Iris pigment epithelial cell (primary cell): ENCODE measurements around the gene NTRK3.

Experiments
- DNase-seq: peaks from one replicate; pipeline ENCODE4 v3.0.0-alpha.2; 2011; ENCODE audit warnings: low read depth

The NTRK3 gene

DNA sequence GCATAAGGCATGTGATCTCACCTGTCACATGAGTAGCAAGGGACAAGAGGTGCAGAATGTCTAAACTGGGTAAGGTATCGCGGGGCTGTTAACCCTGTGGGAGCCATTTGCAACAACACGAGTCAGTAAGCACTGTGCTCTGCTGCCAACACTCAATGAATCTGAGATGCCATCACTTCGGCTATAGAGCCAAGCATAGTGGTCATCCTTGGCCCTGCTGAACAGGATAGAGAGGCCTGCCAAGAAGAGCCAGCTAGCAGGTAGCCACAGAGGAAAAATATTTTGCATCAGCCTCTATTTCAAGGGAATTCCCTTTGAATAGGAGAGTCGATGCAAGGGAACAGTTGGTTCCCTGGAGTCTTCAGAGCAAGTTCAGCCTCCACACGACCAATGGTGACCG, 137.8 kb downstream of the NTRK3 start:
- DNase-seq, result no peak

DNA sequence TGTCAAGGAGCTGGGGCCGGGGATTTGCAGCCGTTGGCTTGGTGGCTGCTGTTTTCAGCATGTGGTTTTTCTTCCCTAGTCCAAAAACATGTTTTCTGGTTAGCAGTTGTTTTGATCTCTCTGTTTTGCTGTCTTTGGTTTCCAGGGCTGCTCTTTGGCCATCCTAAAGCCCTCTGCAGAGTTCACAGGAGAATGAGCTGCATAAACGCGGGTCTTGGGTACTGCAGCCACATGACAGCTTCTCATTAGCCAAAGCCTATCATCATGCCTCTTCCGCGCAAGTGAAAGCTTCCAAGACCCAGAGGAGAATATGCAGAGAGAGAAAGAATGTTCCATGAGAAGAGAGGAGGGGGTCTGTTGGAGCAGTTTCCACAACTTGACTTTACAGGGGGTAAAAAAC, 138.5 kb downstream of the NTRK3 start:
- no peak for DNase-seq

DNA sequence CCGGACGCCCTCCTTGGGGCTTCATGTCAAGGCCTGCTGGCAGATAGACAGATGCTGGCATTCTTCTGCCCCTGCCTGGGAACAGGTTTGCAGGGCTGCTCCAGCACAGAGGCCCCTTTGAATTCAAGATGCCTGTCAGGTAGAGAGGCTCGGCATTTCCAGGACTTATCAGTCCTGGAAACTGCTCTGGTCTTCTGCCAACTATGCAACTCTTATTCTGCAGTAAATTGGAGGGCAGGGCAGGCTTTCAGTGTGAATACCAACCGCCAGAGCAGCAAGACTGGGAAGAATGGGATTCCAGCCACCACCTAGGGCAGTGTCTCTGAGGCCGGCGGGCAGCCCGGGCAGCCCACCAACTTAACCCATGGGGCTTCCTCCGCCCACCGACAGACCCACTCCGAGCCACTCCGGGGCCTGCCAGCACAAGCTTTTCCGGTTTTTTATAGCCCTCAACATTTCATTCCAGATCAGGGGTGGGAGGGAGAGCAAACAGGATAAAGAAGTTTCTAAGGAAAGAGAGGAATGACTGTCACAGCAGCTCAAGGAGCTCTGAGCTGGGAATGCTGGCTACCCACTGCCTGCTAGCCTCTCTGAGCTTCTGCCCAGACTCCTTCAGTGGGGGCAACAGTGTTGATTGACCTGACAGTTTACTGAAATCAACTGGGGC, 140.9 kb downstream of the NTRK3 start:
- DNase-seq, result no peak

DNA sequence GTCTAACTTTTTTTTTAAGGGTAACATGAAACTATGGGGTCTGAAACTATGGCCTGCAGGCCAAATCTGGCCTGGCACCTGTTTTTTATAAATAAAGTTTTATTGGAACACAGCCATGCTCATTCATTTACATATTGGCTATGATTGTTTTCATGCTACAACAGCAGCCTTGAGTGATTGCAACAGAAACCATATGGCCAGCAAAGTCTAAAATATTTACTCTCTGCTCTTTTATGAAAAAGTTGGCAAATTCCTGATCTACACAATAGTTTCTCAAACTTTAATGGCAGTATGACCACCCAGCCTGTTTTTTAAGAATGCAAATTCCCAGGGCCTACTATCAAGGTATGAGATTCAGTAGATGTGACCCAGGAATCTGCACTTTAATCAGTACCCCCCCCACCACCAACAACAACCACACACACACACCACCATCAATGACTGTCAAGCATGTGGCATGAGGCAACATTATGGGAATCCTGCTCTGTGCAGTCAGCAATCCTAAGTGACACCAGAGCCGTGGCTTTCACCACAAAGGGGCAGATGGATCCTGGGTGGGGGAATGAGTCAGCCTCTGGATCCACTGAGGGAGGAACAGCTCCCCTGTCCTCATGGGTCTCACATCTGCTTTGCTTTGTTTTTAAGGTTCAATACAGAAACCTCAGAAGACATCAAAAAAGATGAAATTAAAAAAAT, 142.8 kb downstream of the NTRK3 start:
- no peak for DNase-seq

DNA sequence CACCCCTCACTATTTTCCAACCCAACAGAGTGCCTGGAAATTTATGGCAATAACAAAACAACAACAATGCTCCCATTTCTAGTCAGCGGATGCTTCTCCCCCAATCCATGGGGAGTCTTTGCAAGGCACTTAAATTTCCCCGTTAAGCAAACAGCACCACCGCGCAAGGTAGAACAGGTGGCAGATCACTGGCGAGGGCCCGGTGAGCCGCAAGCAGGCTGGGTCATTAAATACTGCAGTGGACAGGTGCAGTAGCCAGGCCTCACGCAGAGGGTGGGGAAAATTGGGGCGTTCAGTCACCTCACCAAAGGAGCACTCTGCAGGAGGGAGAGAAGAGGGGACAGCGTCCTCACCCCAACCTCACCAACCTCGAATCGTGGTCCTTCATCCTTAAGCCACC, 147.5 kb downstream of the NTRK3 start:
- no peak for DNase-seq

DNA sequence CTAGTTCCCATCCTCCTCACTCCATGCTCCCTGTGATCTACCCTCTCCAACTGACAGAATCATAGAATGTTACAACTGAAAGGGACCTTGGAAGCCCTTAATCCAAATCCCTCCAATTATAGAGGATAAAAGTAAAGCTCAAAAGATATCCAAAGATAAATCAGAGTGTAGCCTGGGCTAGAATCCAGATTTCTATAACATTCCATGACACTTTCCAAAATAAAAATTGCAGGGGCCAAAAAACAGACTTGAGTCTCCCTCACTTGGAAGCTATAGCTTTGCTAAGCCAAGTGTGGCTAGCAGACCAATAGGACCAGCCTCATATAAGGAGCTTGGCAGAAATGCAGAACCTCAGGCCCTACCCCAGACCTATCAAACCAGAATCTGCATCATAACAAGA, 148.1 kb downstream of the NTRK3 start:
- DNase-seq, result no peak

DNA sequence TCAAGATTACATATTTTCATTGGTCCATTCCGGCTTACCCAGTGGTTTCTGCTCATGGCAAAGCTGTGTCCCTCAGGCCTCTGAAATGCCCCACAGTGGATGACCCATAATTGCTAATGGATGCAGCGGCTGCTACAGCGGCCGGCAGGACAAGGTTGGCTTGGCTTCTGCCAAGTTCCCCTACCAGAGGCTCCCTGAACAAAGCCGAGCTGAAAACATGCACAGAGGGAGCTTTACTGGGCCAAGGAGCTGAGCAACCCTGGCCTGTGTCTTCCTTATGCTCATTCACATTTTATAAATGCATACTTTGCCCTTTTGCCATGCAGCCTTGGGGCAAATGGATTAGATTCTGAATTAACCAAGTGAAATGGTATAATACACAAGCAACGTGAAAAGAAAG, 150.5 kb downstream of the NTRK3 start:
- no peak for DNase-seq

DNA sequence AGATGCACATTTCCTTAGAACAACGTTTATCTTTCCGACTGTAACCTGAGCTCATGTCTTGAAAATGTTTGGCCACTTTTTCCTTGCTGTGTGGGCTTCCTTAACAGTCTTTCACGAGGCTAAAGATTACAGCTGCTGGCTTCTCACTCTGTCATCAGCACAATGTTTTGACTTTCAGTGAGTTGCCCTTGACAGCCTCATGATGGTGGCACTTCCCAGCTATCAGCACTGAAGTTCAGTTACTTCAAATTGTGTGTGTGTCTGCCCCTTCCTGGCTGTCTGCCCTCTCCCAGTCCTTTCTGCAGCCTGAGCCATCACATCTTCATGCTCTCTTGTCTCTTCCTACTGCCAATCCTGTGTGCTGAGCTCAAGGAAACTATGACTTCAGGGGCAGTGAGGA, 152.2 kb downstream of the NTRK3 start:
- DNase-seq, result no peak

DNA sequence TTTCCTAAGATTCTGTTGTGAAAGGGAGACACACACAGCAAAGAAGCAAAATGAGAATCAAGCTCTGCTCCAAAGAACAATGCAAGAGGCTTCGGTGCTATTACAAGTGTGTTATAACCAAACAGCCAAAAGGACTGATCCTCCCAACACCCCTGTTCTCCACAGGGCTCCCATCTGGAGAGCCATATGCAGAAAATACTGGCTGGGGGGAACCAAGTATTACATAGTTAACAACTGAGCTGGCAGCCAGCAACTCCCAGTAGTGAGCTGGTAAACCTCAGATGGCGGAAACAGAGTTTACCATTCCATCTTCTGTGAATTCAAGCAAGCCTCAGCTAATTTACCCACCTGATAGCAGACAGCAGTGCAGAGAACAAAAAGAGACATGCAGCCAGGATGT, 156.4 kb downstream of the NTRK3 start:
- DNase-seq, result no peak

DNA sequence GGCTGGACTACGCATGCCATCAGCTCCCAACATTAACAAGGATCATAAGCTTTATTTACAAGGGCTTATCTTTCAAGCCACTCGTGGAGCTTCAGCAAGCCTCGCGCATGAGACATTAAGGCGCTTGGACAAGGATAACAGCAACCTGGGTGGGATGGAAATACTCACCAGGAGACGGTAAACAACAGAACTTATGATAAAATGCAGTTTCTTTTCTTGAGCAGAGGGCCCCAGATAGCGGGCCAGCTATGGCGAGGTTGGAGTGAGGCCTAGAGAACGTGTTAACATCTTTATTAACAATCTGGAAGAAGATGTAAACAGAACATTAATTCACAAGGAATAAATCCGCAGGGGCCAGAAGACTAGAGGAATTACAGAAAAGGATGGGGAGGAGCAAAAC, 158.2 kb downstream of the NTRK3 start:
- no peak for DNase-seq

DNA sequence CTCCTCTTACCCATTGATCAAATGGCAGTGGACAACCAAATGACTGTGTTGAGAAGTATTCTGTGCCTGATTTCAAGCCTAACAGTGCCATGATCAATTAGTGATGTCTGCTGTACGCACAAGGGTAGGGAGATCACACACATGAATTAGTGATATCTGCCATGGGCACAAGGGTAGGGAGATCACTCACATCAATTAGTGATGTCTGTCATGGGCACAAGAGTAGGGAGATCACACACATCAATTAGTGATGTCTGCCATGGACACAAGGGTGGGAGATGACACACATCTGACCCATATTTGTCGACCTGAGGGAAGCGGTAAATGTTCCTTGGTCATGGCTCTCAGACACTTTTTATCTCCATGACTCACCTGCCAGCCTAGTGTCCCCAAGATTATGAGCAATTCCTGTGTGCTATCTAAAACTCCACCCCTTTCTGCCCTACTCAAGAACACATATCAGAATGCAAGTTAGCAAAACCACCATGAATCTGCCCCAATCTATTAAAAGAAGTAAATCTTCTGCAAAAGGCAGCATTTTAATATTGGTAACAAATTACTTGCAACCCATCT, 165.0 kb downstream of the NTRK3 start:
- no peak for DNase-seq

DNA sequence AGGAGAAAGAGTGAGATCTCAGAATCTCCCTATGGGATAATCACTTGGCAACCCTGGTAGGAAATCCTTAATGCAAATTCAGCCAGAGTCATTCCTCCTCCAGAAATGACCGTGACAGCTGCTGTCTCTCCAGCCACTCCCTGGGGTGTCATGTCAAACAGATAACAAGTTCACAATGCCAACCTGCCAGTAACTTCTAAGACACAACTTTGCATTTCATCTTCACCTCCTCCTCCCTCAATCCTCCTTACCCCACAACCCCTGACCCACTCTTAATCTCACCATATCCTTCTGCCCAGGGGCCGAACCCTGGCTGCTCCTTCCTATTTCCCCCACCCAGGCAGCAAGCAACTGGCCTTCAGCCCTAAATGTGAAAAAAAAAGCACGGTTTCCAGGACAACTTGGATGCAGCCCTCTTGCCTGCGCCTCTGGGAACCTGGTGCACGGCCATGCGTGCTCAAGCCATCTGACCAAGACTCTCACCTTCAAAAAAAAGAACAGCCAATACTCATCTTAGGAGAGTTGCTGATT, 166.0 kb downstream of the NTRK3 start:
- DNase-seq, result no peak

DNA sequence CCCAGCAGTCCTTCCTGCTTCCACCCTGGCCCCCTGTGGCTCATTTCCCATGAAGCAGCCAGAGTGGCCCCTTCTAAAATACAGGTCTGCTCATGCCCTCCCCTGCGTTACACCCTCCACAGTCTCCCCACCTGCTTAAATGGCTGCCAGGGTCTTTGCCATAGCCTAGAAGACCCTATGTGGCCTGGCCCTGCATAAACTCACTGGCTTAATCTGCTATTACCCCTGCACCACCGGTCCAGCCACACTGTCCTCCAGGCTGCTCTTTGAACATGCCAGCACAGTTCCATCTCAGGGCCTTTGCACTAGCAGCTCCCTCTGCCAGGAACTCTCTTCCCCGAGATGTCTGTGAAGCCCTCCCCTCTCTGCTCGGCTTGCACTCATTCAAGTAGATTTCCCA, 166.8 kb downstream of the NTRK3 start:
- no peak for DNase-seq

DNA sequence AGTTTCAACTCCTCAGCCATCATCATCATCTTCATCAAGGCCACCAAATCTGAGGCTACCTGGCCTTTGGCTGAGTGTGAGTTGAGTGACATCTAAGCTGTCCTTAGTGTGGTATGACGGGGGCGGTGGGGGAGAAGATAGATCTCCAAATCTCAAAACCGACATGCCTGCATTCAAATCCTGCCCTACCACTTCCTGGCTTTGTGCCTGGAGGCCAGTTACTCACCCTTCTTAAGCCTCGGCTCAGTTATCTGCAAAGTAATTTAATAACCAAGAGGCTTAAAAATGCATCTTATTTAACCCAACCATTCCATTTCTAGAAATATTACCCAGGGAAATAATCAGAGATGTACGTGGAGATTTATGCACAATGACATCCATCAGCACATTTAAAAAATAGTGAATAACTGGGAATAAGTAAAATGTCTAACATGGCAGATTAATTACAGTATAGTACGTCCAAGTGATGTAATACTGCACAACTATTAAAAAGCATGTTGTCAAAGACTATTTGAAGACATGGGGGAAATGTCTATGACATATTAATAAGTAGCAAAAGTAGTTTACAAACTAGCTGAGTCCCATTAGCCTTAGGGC, 167.4 kb downstream of the NTRK3 start:
- peak; percentile 9 for DNase-seq

DNA sequence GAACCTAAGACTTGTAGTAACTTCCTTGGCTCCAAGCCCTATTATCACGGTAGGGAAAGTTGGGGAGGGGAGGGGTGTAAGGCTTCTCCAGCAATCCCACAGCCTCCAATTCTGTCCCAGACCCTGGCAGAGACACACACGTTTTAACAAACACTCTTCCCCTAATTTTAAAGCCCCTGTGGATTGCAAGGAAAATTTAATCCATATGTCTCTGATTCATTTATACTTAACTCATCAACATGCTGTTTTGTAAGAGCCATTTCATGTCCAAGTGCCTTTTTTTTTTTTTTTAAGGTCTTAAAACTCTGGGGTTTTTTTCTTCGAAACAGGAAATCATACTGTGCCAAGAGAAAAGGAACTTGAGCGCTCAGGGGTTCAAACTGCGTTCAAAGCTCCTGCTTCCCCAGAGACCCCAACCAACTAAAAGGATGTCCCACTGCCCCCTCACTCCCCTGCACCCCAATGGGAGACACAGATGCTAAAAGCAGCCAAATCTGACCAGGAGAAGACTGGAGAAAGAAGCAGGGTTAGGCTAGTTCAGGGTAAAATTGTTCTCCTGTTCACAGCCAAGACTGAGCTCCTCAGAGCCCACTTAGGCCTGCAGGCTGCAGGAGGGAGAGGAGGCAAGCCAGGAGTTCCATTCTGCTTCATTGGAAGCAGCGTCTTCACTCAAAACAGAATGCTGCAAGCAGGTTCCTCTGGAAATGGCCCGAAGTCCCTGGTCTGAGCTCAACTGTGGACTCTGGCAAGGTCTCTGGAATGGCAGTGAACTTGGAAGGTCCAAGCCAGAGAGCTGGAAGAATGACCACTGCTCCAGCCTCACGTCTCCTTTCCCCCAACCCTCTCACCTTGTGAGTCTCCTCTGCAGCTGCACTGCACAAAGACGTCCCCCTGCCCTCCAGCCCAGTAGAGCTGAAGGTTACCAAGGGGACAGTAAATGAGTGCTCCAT, 172.5 kb downstream of the NTRK3 start:
- no peak for DNase-seq

DNA sequence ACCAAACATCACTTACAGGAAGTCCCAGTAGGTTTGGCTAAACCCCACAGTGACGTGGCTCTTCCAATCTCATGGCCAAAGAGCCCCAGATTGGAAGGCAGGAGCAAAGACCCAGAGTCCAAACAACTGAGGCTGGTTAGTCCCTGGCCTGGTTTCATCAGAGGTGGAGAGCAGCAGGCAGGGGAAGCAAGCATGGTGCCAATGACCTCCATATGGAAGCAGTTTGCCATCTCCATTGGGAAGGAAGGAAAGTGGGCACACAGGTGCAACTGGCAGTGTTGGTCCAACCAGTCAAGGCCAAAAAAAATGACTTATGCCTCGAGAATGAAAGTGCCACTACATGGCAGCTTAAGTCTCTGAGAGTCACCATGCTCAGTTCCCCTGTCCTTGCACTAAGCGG, 175.9 kb downstream of the NTRK3 start:
- no peak for DNase-seq

DNA sequence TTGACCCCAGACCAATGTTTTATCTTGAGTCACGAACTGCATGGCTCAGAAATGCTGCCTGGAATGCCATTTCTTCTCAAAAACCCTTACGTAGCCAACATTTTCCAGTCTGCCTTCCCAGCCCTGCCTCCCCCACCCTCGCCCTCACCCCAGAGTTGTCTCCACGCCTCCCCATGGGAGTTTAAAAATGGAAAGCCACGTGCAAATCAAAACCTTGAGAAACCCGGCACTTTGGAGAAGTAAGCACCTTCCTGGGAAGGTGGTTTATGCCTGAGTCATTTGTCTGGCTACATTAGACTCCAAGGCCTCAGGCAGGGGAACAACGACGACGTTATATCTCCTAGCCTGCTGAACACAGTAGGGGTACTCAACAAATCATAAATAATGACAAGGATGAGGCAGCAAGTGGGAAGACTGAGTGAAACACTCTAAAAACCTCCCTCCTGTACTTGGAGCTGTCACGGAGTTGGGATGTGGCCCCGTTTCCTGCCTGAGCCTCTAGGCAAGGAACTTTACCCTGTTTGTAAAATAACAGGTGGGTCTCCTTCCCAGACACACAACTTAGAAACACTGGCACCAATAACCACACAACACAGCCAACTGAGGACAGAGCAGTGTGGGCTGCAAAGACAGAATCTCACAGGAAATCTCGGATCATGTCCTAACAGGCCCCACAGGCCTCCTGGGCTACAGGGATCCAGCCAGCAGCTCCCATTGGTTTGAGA, 179.1 kb downstream of the NTRK3 start:
- DNase-seq, result no peak

DNA sequence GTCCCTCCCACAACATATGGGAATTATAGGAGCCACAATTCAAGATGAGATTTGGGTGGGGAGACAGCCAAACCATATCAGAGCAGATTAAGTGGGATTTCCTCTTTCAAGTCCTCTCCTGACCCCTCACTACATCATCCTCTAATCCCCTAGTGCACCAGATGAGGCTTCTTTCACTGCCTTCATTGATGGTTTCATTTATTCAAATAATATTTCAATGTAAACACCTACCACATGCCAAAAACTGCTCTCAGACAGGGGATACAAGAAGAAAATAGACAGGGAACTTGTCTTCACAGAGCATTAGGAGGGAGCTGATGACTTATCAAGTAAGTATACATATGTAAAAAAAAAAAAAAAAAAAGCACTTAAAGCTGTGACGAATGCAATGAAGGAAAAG, 180.2 kb downstream of the NTRK3 start:
- no peak for DNase-seq

DNA sequence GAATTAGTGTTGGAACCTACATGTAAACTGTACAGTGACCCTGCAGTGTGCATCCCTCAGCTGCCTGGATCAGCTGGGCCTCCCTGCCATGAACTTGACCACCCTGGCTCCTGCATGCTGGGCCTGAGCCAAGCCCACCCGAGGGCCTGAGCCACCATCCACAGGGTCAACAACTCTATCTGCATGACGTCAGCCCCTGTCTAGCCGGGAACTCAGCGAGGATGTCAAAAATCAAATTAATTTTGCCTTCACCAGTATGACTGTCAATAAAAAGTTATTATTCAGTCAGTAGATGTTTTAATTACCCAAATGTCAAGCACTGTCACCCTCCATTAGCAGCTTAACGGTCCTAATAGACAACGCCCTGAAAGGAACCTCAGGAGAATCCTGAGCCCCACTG, 181.4 kb downstream of the NTRK3 start:
- DNase-seq, result no peak

DNA sequence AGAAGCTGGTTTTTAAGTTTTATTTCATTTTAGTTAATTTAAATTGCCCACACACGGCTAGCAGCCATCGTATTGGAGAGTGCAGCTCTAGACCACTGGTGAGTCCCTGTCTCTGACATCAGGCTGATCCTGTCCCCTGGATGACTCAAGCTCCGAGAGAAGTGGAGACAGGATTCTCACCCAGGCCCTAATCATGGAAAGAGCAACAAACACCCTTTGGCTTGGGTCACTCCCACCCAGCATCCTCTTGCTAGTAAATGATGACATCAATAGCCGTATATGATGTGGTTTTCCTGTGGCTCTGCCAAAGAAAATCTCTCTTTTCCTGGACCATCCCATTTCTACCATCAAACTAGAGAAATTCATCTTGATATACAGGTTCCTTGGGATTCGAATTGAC, 182.2 kb downstream of the NTRK3 start:
- no peak for DNase-seq

DNA sequence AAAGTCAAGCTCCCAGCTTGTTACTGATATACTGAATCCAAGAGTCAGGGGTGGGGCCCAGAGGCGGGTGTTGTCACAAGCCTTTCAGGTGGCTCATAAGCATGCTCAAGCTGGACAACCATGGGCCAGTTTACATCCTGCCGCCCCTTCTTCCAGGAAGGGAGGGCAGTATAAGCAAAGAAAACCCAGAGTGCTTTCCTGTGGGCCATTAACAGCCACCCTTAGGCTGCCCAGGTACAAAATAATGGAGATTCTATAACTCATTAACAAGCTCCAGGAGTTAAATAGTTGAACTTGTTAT, 183.2 kb downstream of the NTRK3 start:
- DNase-seq, result no peak
